ENCODE results near the gene MMS22L.

Gene MMS22L

DNA sequence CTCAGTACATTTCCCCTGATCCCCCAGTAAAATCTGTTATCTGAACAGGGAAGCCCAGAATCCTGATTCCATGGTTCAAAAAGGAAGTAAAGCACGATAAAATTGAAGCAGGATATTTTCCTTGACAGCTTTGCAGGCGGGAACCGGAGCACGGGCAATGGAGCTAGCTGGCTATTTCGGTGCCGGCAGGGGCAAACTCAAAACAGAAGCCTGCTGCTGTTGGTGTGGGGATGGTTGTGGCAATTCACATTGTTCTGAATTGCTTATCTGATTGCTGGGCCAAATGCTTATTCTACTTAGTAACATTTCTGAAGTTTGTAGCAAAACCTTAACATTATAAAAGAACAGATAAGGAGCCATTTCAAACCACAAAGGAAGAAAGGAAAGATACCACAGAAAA lies 172.4 kb downstream of the MMS22L start:
- H3K4me3 ChIP-seq (replicated peaks; ENCODE audit: insufficient read depth, low read length): no peak overlapping the region
- DNase-seq (ENCODE audit: low read depth in 1 of 2, low spot score in 1 of 2): no peak
- no peak overlapping the region for H3K27ac ChIP-seq (replicated peaks)
- no peaks in the 10 kb centered on the region for H3K27me3 ChIP-seq (ENCODE audit: insufficient read depth, poor library complexity, severe bottlenecking)
- TF ChIP-seq, protein P1, sequence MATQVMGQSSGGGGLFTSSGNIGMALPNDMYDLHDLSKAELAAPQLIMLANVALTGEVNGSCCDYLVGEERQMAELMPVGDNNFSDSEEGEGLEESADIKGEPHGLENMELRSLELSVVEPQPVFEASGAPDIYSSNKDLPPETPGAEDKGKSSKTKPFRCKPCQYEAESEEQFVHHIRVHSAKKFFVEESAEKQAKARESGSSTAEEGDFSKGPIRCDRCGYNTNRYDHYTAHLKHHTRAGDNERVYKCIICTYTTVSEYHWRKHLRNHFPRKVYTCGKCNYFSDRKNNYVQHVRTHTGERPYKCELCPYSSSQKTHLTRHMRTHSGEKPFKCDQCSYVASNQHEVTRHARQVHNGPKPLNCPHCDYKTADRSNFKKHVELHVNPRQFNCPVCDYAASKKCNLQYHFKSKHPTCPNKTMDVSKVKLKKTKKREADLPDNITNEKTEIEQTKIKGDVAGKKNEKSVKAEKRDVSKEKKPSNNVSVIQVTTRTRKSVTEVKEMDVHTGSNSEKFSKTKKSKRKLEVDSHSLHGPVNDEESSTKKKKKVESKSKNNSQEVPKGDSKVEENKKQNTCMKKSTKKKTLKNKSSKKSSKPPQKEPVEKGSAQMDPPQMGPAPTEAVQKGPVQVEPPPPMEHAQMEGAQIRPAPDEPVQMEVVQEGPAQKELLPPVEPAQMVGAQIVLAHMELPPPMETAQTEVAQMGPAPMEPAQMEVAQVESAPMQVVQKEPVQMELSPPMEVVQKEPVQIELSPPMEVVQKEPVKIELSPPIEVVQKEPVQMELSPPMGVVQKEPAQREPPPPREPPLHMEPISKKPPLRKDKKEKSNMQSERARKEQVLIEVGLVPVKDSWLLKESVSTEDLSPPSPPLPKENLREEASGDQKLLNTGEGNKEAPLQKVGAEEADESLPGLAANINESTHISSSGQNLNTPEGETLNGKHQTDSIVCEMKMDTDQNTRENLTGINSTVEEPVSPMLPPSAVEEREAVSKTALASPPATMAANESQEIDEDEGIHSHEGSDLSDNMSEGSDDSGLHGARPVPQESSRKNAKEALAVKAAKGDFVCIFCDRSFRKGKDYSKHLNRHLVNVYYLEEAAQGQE (IDR thresholded peaks at IDR 0.05; ENCODE audit: insufficient replicate concordance, low read depth): no peak
- TF ChIP-seq POLR2AphosphoS5 (IDR thresholded peaks at IDR 0.05; ENCODE audit: low read depth): no peak
- TF ChIP-seq GABPA (IDR thresholded peaks at IDR 0.05; ENCODE audit: low read depth): no peak

DNA sequence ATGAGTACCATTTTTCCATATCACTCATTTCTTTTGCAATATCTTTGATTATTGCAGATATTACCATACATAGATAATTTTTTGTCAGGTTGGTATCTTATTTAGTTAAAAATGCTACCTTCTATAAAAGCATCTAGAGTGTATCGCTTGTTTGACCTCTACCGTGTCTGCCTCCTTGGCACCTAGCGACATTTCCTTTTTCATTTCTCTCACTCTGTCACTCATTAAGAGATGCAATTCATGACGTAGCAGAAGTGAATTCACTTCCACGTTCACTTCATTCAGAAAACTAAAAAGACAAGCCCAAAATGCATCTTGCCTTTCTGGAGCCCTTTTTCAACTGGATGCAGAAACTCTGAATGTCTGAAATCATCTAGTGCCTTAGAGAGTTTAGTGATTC lies 172.9 kb downstream of the MMS22L start:
- TF ChIP-seq POLR2AphosphoS5 (IDR thresholded peaks at IDR 0.05; ENCODE audit: low read depth): no peak
- TF ChIP-seq, protein P2, sequence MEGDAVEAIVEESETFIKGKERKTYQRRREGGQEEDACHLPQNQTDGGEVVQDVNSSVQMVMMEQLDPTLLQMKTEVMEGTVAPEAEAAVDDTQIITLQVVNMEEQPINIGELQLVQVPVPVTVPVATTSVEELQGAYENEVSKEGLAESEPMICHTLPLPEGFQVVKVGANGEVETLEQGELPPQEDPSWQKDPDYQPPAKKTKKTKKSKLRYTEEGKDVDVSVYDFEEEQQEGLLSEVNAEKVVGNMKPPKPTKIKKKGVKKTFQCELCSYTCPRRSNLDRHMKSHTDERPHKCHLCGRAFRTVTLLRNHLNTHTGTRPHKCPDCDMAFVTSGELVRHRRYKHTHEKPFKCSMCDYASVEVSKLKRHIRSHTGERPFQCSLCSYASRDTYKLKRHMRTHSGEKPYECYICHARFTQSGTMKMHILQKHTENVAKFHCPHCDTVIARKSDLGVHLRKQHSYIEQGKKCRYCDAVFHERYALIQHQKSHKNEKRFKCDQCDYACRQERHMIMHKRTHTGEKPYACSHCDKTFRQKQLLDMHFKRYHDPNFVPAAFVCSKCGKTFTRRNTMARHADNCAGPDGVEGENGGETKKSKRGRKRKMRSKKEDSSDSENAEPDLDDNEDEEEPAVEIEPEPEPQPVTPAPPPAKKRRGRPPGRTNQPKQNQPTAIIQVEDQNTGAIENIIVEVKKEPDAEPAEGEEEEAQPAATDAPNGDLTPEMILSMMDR (IDR thresholded peaks at IDR 0.05; ENCODE audit: insufficient read depth, low read length): no peak
- no peak for TF ChIP-seq GABPA (IDR thresholded peaks at IDR 0.05; ENCODE audit: low read depth)
- TF ChIP-seq SPI1 (IDR thresholded peaks at IDR 0.05; ENCODE audit: borderline replicate concordance, low read depth): no peak
- TF ChIP-seq, protein P1 (IDR thresholded peaks at IDR 0.05; ENCODE audit: insufficient replicate concordance, low read depth): no peak
- no peak overlapping the region for H3K27ac ChIP-seq (replicated peaks)
- H3K4me3 ChIP-seq (replicated peaks; ENCODE audit: insufficient read depth, low read length): no peak overlapping the region
- H3K27me3 ChIP-seq (ENCODE audit: insufficient read depth, poor library complexity, severe bottlenecking): no peaks in the 10 kb centered on the region
- no peak for DNase-seq (ENCODE audit: low read depth in 1 of 2, low spot score in 1 of 2)

DNA sequence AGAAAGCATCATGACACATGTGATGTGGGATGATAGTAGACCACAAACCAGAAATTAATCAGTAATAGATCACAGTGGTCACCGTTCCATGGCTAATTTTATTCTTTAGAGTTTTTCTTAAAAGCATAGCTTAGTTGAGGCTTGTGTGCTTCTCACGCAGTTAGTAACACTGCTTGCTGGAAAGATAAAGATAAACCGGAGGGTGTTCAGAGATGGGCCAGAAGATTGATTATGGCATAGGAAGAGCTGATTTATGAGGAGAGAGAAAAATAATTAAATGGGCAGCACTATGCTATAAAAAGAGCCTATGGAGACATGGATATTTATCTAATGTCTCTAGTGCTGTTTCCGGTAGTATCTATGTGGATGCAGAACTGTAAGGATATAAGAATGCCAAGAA lies 173.6 kb downstream of the MMS22L start:
- Histone ChIP-seq H3K27me3 (ENCODE audit: insufficient read depth, poor library complexity, severe bottlenecking) (no peaks in the 10 kb centered on the region), H3K27ac (replicated peaks) (no peak overlapping the region), H3K4me3 (replicated peaks; ENCODE audit: insufficient read depth, low read length) (no peak overlapping the region)
- TF ChIP-seq, protein P1 (IDR thresholded peaks at IDR 0.05; ENCODE audit: insufficient replicate concordance, low read depth): no peak
- TF ChIP-seq POLR2AphosphoS5 (IDR thresholded peaks at IDR 0.05; ENCODE audit: low read depth) (no peak), SPI1 (IDR thresholded peaks at IDR 0.05; ENCODE audit: borderline replicate concordance, low read depth) (no peak), GABPA (IDR thresholded peaks at IDR 0.05; ENCODE audit: low read depth) (no peak)
- TF ChIP-seq, protein P2 (IDR thresholded peaks at IDR 0.05; ENCODE audit: insufficient read depth, low read length): no peak
- DNase-seq (ENCODE audit: low read depth in 1 of 2, low spot score in 1 of 2): no peak

Data from HL-60 (cell line).